Cardiac septum (tissue), 1 donor: ENCODE results near the gene SRPRA. TPM values are rescaled to one million over a fixed set of nuclear protein-coding genes. Genes with fewer than 3 reads are reported as not detected.
A peak's percentile ranks its signal among the peaks of the same experiment; 100 is the strongest.
"Not testable (repeated sequence)": the region's sequence is repeated elsewhere in the genome, so short reads cannot be mapped to it uniquely, and the experiment has no call there.

Experiments
- DNase-seq: peaks from one replicate; pipeline ENCODE4 v3.0.0-alpha.2; 2020; ENCODE audit warnings: low spot score
- intact Hi-C: fragments of 100-400 bp; cut with DNase I; formaldehyde crosslinking; loops from one replicate; pipeline ENCODE4 v1.14.0; 2022
- total RNA-seq: library from RNA; stranded (reverse); fragmentation: NEBNext Ultra II Directional; extraction: Animal tissue kit (Norgen Biotek cat#: 25700); gene quantifications from one replicate; pipeline ENCODE4 v1.2.1, GENCODE V29; 2021
- donor health status: DM: no; HTN: no; CAD: no.

SRPRA gene
- total RNA-seq, 1 donor from 2014 or later = 77.4 TPM

GRCh38 chr11:126290887-126291286 is 22.2 kb upstream of the SRPRA start:
- intact Hi-C loops = no loop called here
- peak; percentile 57 for DNase-seq

DNA sequence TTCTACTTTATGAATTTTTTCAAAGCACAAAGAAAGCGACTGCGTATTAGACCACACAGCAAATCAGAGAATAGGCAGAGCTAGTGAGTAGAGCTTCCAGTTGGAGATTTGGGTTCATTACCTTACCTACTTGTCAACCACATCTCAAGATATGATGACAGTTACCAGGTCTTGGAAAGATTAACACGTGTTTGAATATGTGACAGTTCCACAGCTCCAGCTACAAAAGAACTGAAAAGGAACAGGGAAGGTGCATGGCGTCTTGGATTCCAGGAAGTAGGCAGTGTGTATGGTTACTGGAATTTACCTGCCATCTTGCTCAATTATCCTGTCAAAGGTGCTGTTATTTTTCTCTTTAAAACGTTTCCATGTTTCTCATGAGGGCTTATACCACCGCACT is 19.5 kb upstream of the SRPRA start:
- intact Hi-C loops = no loop called here
- DNase-seq = no peak

GRCh38 chr11:126284829-126285228 is 16.1 kb upstream of the SRPRA start:
- no peak for DNase-seq
- intact Hi-C loops = loop anchor here (5.0 kb wide), 1 partner anchor 73 kb away; the partner anchor contains the start of genes FAM118B and RPUSD4

DNA sequence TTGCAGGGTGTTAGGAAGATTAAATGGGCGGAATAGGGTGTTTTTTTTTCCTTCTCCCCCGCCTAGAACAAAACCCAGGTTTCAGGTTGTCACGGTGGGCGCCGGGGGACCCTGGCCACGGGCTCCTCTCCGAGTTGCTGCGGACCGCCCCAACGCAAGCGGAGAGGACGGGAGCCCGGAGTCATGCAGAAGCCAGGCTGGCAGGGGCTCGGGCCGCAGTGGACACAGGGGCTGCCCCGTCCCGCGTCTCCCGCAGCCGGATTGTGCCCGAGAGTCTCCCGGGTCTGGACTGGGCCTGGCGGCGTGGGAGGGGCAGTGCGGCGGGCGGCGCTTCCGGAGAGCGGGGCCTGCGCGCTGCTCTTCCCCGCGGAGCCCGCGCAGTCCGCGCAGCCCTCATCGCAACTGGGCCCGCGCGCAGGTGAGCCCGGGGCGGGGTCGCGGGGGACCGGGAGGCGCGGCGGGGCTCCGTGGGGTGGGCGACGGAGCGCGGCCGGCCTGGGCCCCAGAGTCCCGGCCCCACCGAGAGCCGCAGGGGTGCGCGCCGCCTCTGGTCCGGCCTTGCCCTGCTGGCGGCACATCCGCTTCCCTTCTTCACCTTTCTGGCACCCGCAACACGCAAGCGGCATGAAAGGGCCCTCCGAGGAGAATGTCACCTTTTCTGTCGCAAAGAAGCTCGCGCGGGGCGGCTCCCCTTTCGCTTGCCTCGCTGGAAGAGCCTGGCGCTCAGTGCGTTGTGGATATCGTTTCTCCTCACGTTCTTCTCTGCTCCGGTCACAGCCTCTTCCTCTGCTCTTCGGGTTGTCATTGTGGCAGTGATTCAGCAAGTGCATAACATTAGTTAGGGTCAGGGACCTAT is 14.3 kb upstream of the SRPRA start, which contains the start of gene TIRAP:
Gene TIRAP, plus strand, starts transcription at position 358 of the 856 bp plus-strand sequence. CDS start 7,802 bp downstream, outside the sequence.
- peak; percentile 88 for DNase-seq

DNA sequence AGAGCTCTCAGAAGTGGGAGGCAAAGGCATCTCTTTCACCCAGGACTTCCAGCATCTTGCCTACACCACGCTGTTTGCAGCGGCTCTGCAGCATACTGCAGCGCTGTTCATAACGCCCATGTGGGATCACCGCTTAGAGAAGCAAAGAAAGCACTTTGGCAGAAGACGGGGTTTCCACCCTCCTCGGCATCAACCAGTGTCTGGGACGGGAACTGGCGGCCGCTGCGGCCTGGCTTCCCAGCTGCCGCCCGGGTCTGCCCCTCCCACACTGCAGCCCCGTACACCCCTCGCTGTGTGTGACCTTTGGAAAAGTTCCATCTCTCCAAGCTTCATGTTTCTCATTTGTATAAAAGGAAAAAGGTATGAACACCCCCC is 13.7 kb upstream of the SRPRA start:
- intact Hi-C loops = loop anchor here (5.0 kb wide), 1 partner anchor 70 kb away; the partner anchor contains the start of genes FAM118B and RPUSD4

More for the DNA sequence above, 14.3 kb upstream of the SRPRA start, which contains the start of gene TIRAP:
- intact Hi-C loops = loop anchor here (5.0 kb wide), 1 partner anchor 71 kb away; the partner anchor contains the start of genes FAM118B and RPUSD4

DNA sequence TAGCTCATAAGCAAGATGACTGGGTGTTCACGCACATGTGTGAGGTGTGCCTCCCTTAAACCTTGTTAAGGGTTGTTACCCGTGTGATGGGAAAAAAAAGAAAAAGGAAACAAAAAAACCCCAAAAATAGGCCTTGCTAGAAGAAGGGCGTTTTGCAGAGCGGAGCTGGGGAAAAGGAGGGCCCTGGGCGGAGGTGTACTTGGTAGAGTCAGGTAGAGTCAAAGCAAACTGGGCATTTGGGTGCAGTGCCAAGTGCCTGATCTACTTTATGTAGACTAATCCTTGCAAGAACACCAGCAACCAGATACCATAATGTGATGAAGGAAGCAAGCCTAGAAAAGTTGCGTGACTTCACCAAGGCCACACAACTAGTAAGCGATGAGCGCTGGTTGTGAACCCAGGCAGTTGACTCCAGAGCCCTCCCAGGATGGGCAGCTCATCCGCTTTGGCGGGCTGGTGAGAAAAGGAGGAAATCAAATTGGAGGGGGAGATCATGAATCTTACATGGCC is 13.0 kb upstream of the SRPRA start:
- intact Hi-C loops = loop anchor here (5.0 kb wide), 1 partner anchor 69 kb away; the partner anchor contains the start of genes FAM118B and RPUSD4
- DNase-seq = no peak

More for the DNA sequence above, 13.7 kb upstream of the SRPRA start:
- peak; percentile 78 for DNase-seq

DNA sequence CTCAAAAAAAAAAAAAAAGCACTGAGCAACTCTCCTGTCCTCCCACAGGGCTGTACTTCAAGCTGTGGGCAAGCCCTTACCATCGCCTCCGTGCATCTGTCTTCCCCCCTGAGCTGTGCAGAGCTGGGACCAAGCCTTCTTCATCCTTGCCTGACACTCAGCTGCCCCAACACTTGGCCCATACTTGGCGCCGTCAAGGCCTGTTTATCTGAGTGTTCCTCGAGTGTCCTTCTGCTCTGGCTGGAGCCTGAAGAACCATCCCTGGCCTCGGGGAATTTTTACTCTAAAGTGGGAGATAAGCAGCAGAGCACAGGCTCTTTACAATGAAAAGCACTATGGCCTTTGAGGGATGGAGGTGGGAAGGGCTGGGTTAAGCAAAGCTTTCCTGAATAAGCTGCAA is 12.6 kb upstream of the SRPRA start:
- DNase-seq = no peak
- intact Hi-C loops = loop anchor here (5.0 kb wide), 1 partner anchor 69 kb away; the partner anchor contains the start of genes FAM118B and RPUSD4

DNA sequence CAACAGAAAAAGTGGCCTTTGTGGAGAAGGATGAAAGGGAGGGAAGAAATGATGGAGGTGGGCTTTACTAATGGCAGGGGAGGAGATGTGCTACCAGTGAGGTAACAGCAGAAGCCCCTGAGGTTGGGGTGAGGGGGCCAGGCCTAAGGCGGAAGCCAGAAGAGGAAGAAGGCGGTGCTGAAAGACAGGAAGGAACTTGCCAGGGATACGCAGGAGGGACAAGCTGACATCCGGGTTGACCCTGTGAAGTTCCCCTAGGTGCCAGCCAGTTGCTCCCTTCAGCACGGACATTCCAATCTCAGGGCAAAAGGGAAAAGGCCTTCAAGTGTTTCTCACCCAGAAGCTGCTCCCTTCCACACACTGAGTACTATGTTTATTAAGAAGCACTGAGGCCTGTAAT is 11.9 kb upstream of the SRPRA start:
- intact Hi-C loops = loop anchor here (5.0 kb wide), 1 partner anchor 68 kb away; the partner anchor contains the start of genes FAM118B and RPUSD4
- DNase-seq = peak; percentile 81

- intact Hi-C loops = no loop called here
These were observed 10.5 kb upstream of the SRPRA start for GRCh38 chr11:126279191-126279590.

DNA sequence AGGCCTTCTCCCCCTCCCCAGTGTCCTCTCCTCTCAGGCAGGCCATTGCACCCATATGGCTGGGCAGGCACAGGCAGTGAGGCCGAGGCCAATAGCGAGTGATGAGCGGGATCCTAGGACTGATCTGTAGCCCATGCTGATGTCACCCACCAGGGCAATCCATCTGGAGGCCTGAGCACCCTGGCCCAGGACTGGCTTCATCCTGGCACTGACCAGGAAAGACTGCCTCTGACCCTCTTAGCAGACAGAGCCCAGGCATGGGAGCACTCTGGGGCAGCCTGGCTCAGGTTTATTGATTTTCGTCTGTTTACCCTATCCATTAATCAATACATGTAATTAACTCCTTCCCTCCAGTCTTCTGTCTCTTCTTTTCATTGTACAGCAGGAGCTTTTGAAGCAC is 9.1 kb upstream of the SRPRA start:
- intact Hi-C loops = no loop called here
- DNase-seq = no peak

More at GRCh38 chr11:126279191-126279590, 10.5 kb upstream of the SRPRA start:
- DNase-seq = no peak

GRCh38 chr11:126277322-126277721 is 8.6 kb upstream of the SRPRA start:
- intact Hi-C loops = no loop called here
- DNase-seq = no peak

DNA sequence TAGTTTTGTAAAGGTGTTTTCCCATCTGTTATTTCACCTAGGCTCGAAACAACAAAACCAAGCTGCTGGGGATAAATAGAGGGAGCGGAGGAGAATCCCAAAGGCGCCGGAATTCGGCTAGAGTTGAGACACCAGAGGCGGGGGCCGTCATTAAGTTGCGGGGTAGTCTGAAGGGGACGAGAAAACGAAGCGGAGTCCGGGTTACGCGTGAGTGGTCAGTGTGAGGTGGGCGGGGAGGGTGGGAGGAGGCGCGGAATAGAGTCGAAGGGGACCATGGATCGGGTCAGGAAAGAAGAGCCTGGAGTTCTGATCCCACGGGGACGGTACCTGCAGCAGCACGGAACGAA is 361 bp downstream of the SRPRA start:
- DNase-seq = no peak
- intact Hi-C loops = loop anchor here (1.0 to 10.0 kb wide), 3 partner anchors 57 to 344 kb away; partner anchors contain the start of genes CDON, FAM118B and RPUSD4

GRCh38 chr11:126267650-126268049 is 1.0 kb downstream of the SRPRA start:
- no peak for DNase-seq
- intact Hi-C loops = loop anchor here (1.0 to 10.0 kb wide), 3 partner anchors 56 to 343 kb away; partner anchors contain the start of genes CDON, FAM118B and RPUSD4

DNA sequence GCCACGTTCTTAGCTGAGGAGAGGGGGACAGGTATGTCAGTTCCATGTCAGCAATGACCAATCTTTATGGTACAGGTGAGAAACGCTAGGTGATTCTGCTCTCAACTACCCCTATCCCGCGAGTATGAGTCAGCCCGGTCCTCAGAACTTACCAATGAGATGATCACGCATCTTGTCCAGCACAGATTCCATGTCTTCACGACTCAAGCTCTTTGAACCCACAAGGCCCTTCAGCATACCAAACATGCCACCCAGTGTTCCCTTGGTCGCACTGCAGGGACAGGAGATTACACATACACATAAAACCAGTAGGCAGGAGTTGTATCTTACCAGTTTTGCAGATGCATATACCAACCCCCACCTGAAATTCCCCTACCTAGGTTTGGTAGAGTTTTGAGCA is 2.9 kb downstream of the SRPRA start:
- no peak for DNase-seq
- intact Hi-C loops = loop anchor here (10.0 kb wide), 2 partner anchors 201 to 341 kb away; partner anchors contain the start of gene CDON

DNA sequence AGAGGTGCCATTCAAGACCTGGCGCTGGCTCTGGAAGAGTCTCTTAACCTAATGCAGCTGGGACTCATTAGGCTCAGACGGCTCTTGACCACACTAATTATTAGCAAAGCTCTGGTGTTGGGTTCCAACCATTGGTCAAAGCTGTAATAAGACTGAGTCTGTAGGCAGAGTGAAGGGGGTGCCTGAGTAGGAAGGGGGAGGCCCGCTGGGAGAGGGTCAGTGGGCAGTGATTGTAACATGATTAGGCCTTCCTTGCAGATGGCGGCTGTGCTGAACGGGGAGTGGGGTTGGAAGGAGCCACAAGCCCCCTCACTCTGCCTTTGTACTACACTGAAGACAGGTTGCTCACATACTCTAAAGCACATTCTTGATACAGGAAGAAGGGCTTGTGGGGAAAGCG is 5.2 kb downstream of the SRPRA start:
- no peak for DNase-seq
- intact Hi-C loops = loop anchor here (10.0 kb wide), 2 partner anchors 199 to 339 kb away; partner anchors contain the start of gene CDON

GRCh38 chr11:126262216-126262615 is 6.5 kb downstream of the SRPRA start:
- intact Hi-C loops = loop anchor here (10.0 kb wide), 2 partner anchors 197 to 337 kb away; partner anchors contain the start of gene CDON
- DNase-seq = no peak

DNA sequence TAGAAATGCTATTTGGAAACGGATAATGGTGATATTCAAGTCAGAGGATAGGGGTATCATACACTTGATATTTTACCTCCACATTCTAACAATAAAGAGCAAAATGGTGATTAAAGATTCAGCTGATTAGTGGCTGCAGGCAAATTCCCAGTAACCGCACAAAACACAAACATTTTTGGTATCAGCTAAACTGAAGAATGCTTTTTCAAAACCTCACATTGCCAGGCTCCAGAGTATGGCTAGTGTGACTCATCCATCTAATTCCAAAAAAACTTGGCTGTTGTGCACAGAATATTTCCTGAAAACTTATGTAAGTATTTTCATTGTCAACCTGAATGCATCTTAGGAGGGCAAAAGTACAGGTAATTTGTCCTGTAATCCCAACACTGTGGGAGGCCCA is 10.9 kb downstream of the SRPRA start:
- DNase-seq = no peak
- intact Hi-C loops = no loop called here

DNA sequence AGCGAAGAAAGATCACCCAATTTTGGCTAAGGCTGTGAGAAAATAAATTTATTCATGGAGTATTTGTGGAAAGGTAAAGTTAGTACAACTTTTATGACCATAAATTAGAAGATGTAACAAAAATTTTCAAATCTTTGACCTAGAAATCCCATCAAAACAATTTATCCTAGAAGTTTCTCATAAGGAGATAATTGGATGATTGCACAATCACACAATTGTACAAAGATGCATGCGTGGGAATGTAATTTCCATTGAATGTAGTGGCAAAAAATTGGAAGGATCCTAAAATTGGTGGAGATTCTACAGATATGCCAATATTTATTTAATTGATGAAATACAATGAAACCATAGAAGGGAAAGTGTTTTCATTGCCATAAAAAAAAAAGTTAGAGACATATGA is 11.6 kb downstream of the SRPRA start:
- no peak for DNase-seq
- intact Hi-C loops = no loop called here

DNA sequence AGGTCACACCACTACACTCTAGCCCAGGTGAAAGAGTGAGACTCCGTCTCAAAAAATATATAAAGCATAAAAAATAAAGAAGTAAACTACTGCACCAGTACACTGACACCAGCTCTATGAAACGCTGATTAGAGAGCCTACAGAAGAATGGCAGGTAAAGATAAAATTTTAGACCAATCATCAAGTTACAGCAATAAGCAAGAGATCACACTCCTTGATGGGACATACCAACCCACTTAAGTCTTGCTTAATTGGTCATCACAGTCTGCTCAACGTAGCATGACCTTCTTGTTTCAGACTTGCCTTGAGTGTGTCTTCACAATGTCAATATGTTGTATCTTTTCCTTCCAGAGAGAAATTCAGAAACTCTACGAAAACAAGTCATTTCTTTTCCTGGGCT is 12.5 kb downstream of the SRPRA start:
- DNase-seq = no peak
- intact Hi-C loops = no loop called here

- DNase-seq, intact Hi-C loops: not testable (repeated sequence)
These were observed 13.2 kb downstream of the SRPRA start for GRCh38 chr11:126255507-126255906.
